K562 (cell line): ENCODE measurements around the gene ABCB4.

Experiments
- ATF1 ChIP-seq, 2 experiments: fragments of 450-650 bp in 1 of 2; IDR thresholded peaks; 2 replicates each; pipeline ENCODE4 v1.6.1; 2016; ENCODE audit warnings: missing compliant biosample characterization in 1 of 2, missing genetic modification characterization in 1 of 2
- DPF2 ChIP-seq: fragments of 450-650 bp; IDR thresholded peaks from 2 replicates; pipeline ENCODE4 v1.6.1; 2016
- HNRNPUL1 ChIP-seq: fragments of 200-400 bp; formaldehyde crosslinking; IDR thresholded peaks from 2 replicates; pipeline ENCODE4 v1.6.1; 2017; ENCODE audit warnings: low read length
- JUN ChIP-seq, 2 experiments: sonication (generic) in 1 of 2; formaldehyde crosslinking in 1 of 2; IDR thresholded peaks; 2 replicates each; pipeline versions ENCODE4 v1.6.1 to v1.8.0; 2012 to 2022; ENCODE audit warnings: borderline replicate concordance in 2 of 2, mild to moderate bottlenecking in 2 of 2, improper control_type of control experiment in 1 of 2, low read depth in 1 of 2, low read length in 1 of 2, missing genetic modification reagents in 1 of 2
- POLR2AphosphoS2 ChIP-seq: IDR thresholded peaks from 2 replicates; pipeline ENCODE4 v1.6.1; 2012; ENCODE audit warnings: low read length, improper control_type of control experiment
- PURB ChIP-seq: sonication (generic); formaldehyde crosslinking; IDR thresholded peaks from 2 replicates; pipeline ENCODE4 v1.9.0; 2021; ENCODE audit warnings: low read depth, mild to moderate bottlenecking, missing genetic modification reagents
- TRIM28 ChIP-seq: fragments of 450-650 bp; IDR thresholded peaks from 2 replicates; pipeline ENCODE4 v1.6.1; 2017
- ZKSCAN1 ChIP-seq: fragments of 150-350 bp; IDR thresholded peaks from 2 replicates; pipeline ENCODE4 v1.6.1; 2016; ENCODE audit warnings: low read depth, low read length
- ZNF133 ChIP-seq: fragments of 250-450 bp; sonication (Bioruptor Pico); IDR thresholded peaks from 2 replicates; pipeline ENCODE4 v1.4.0; 2020; ENCODE audit warnings: mild to moderate bottlenecking
- TF ChIP-seq, protein P1 (sequence below): sonication (generic); formaldehyde crosslinking; IDR thresholded peaks from 2 replicates; pipeline ENCODE4 v1.8.1; 2023; ENCODE audit warnings: missing genetic modification reagents, mild to moderate bottlenecking, borderline replicate concordance
- TF ChIP-seq, protein P2 (sequence below): sonication (generic); formaldehyde crosslinking; IDR thresholded peaks from 2 replicates; pipeline ENCODE4 v1.8.0; 2022; ENCODE audit warnings: mild to moderate bottlenecking, low read depth, missing genetic modification reagents

- TF ChIP-seq PURB (CRISPR knock-in tag) (no peak), ZKSCAN1 (no peak), POLR2AphosphoS2 (no peak), DPF2 (no peak), ZNF133 (CRISPR knock-in tag) (no peak), JUN (IDR thresholded peaks at IDR 0.05; ENCODE audit: borderline replicate concordance, low read depth, low read length) (no peak), JUN (CRISPR knock-in tag; IDR thresholded peaks at IDR 0.05; ENCODE audit: borderline replicate concordance) (no peak), HNRNPUL1 (no peak), TRIM28 (no peak), ATF1 (CRISPR knock-in tag; IDR thresholded peaks at IDR 0.05) (no peak), ATF1 (tag; IDR thresholded peaks at IDR 0.05) (no peak)
- TF ChIP-seq, protein P1, sequence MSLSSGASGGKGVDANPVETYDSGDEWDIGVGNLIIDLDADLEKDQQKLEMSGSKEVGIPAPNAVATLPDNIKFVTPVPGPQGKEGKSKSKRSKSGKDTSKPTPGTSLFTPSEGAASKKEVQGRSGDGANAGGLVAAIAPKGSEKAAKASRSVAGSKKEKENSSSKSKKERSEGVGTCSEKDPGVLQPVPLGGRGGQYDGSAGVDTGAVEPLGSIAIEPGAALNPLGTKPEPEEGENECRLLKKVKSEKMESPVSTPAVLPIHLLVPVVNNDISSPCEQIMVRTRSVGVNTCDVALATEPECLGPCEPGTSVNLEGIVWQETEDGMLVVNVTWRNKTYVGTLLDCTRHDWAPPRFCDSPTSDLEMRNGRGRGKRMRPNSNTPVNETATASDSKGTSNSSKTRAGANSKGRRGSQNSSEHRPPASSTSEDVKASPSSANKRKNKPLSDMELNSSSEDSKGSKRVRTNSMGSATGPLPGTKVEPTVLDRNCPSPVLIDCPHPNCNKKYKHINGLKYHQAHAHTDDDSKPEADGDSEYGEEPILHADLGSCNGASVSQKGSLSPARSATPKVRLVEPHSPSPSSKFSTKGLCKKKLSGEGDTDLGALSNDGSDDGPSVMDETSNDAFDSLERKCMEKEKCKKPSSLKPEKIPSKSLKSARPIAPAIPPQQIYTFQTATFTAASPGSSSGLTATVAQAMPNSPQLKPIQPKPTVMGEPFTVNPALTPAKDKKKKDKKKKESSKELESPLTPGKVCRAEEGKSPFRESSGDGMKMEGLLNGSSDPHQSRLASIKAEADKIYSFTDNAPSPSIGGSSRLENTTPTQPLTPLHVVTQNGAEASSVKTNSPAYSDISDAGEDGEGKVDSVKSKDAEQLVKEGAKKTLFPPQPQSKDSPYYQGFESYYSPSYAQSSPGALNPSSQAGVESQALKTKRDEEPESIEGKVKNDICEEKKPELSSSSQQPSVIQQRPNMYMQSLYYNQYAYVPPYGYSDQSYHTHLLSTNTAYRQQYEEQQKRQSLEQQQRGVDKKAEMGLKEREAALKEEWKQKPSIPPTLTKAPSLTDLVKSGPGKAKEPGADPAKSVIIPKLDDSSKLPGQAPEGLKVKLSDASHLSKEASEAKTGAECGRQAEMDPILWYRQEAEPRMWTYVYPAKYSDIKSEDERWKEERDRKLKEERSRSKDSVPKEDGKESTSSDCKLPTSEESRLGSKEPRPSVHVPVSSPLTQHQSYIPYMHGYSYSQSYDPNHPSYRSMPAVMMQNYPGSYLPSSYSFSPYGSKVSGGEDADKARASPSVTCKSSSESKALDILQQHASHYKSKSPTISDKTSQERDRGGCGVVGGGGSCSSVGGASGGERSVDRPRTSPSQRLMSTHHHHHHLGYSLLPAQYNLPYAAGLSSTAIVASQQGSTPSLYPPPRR (CRISPR knock-in tag), result no peak
- TF ChIP-seq, protein P2, sequence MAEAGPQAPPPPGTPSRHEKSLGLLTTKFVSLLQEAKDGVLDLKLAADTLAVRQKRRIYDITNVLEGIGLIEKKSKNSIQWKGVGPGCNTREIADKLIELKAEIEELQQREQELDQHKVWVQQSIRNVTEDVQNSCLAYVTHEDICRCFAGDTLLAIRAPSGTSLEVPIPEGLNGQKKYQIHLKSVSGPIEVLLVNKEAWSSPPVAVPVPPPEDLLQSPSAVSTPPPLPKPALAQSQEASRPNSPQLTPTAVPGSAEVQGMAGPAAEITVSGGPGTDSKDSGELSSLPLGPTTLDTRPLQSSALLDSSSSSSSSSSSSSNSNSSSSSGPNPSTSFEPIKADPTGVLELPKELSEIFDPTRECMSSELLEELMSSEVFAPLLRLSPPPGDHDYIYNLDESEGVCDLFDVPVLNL (CRISPR knock-in tag), result no peak
Measured at GRCh38 chr7:87452279-87452678, 23.2 kb downstream of the ABCB4 start.
